ENCODE measurements around the gene GRM2.

GRM2 gene

DNA sequence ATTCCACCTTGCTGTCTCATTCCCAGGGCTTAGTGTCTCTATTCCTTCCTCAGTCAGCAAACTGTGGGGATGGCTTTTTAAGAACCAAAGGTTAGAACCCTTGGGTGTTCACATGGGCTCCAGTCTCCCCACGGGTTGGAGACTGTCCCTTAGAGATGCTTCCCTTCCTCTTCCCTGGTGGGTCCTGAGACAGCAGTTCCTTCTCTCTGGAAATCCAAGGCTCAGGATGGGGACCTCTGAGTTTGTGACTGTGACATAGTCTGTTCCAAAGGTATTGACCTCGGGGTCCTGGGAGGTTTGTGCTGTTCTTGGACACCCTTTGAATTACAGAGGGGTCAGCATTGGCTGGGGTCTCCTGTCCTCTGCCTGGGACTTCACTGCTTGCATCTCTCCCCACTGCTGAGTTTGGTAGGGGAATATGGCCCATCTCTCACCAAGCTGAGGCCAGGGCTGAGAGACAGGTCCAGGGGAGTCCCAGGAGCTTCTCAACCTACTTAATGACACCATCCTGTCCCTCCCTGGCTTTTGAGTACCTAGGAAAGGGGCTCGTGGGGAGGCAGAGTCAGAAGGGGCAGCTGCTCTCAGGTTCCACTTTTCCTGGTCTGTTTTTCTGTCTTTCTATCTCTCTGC, 1.5 kb downstream of the GRM2 start:
- Histone ChIP-seq H3K4me3 (replicated peaks; ENCODE audit: low read depth, low read length) (no peak overlapping the region), H3K27me3 (replicated peaks; ENCODE audit: control insufficient read depth, insufficient read depth, low read length) (no peaks in the 10 kb centered on the region), H3K36me3 (ENCODE audit: control insufficient read depth, insufficient read depth, low read length) (peaks cover 8% of the 10 kb centered on the region; the same call in 1 of the 2 replicates)
- DNase-seq (ENCODE audit: extremely low read depth, insufficient read length), result no peak
- TF ChIP-seq, protein P1, sequence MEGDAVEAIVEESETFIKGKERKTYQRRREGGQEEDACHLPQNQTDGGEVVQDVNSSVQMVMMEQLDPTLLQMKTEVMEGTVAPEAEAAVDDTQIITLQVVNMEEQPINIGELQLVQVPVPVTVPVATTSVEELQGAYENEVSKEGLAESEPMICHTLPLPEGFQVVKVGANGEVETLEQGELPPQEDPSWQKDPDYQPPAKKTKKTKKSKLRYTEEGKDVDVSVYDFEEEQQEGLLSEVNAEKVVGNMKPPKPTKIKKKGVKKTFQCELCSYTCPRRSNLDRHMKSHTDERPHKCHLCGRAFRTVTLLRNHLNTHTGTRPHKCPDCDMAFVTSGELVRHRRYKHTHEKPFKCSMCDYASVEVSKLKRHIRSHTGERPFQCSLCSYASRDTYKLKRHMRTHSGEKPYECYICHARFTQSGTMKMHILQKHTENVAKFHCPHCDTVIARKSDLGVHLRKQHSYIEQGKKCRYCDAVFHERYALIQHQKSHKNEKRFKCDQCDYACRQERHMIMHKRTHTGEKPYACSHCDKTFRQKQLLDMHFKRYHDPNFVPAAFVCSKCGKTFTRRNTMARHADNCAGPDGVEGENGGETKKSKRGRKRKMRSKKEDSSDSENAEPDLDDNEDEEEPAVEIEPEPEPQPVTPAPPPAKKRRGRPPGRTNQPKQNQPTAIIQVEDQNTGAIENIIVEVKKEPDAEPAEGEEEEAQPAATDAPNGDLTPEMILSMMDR (IDR thresholded peaks at IDR 0.05; ENCODE audit: insufficient read depth, low read length, poor library complexity, severe bottlenecking), result no peak

DNA sequence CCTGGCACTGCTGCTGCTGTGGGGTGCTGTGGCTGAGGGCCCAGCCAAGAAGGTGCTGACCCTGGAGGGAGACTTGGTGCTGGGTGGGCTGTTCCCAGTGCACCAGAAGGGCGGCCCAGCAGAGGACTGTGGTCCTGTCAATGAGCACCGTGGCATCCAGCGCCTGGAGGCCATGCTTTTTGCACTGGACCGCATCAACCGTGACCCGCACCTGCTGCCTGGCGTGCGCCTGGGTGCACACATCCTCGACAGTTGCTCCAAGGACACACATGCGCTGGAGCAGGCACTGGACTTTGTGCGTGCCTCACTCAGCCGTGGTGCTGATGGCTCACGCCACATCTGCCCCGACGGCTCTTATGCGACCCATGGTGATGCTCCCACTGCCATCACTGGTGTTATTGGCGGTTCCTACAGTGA, 2.1 kb downstream of the GRM2 start:
- Histone ChIP-seq H3K36me3 (ENCODE audit: control insufficient read depth, insufficient read depth, low read length) (peaks cover 3% of the 10 kb centered on the region; the same call in 1 of the 2 replicates), H3K4me3 (replicated peaks; ENCODE audit: low read depth, low read length) (no peak overlapping the region), H3K27me3 (replicated peaks; ENCODE audit: control insufficient read depth, insufficient read depth, low read length) (no peaks in the 10 kb centered on the region)
- no peak for DNase-seq (ENCODE audit: extremely low read depth, insufficient read length)
- TF ChIP-seq, protein P1 (IDR thresholded peaks at IDR 0.05; ENCODE audit: insufficient read depth, low read length, poor library complexity, severe bottlenecking), result no peak

DNA sequence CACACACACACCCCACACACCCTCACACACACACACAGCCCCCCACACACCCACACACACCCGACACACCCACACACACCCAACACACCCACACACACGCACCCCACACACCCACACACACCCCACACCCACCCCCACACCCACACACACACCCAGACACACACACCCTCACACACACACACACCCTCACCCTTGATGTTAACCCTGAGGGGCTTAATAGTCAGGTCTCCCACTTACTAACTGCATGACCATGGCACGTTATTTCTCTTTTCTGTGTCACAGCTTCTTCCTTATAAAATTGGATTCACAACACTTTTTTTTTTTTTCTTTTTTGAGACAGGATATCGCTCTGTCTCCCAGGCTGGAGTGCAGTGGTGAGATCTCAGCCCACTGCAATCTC, 2.8 kb downstream of the GRM2 start:
- no peaks in the 10 kb centered on the region for H3K27me3 ChIP-seq (replicated peaks; ENCODE audit: control insufficient read depth, insufficient read depth, low read length)
- H3K4me3 ChIP-seq (replicated peaks; ENCODE audit: low read depth, low read length), result no peak overlapping the region
- TF ChIP-seq, protein P1 (IDR thresholded peaks at IDR 0.05; ENCODE audit: insufficient read depth, low read length, poor library complexity, severe bottlenecking), result no peak
- H3K36me3 ChIP-seq (ENCODE audit: control insufficient read depth, insufficient read depth, low read length), result peaks cover 3% of the 10 kb centered on the region; the same call in 1 of the 2 replicates
- DNase-seq (ENCODE audit: extremely low read depth, insufficient read length), result no peak

DNA sequence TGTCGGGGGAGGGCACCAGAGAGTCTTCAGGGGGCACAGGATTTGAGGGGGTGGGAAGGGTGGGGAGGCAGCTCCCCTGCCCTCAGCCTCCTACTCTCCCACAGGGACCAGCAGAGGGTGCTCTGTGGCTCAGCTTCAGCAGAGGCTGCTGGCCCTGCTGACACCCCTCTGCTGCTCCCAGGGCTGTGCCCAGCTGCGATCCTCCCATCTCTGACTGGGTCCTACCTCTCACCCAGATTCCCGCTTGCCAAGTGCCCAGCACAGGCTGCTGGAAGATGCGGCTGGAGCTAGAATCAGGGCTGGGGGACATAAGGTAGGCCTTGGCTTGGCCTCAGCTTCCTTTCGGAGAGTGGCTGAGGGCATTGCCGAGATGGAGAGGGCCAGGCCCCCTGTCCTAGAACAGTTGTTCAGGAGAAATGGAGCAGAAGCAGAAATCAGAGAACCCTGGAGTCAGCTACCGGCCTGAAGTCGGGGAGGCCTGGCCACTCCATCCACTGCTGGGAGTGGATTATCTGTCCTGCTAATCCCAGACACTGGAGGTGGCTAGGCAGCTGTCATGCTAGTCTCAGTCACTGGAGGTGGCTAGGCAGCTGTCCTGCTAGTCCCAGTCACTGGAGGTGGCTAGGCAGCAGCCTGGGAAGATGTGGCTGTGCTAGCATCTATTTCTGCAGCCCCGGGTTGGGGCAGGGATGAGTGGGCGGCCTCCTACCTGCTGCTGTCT, 3.9 kb downstream of the GRM2 start:
- H3K4me3 ChIP-seq (replicated peaks; ENCODE audit: low read depth, low read length), result no peak overlapping the region

DNA sequence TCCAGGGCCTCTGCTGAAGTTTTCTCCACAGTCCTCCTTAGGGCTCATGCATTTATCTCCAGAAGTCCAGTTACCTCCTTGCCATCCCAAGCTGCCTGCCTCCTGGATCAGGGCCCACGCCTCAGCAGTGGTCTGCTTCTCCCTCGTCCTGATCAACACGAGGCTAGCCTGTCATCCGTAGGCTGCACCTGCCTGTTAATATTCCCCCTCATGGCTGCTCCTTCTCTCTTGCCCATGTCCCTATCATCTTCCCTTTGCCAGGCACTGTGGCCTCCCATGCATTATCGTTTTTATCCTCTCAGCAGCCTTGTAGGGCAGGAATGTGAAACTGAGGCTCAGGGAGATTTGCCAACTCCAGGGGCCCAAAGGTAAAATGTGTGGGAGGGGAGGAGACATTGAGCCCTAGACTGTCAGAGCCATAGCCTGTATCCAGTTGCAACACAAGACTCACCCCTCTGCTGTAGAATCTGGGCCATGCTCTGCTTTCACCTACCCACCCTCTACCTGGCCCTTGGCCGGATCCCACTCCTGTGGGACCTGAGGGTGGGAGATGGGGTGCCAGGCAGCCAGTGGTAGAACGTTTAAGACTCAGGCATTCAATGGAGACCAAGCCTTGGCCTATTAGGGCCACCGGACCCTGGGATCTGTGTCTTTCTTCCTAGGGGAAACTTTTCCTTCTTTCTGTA, 4.6 kb downstream of the GRM2 start:
- no peaks in the 10 kb centered on the region for H3K36me3 ChIP-seq (ENCODE audit: control insufficient read depth, insufficient read depth, low read length)
- no peak overlapping the region for H3K4me3 ChIP-seq (replicated peaks; ENCODE audit: low read depth, low read length)
- TF ChIP-seq, protein P1 (IDR thresholded peaks at IDR 0.05; ENCODE audit: insufficient read depth, low read length, poor library complexity, severe bottlenecking), result no peak
- no peak for DNase-seq (ENCODE audit: extremely low read depth, insufficient read length)
- H3K27me3 ChIP-seq (replicated peaks; ENCODE audit: control insufficient read depth, insufficient read depth, low read length), result no peaks in the 10 kb centered on the region

More for the DNA sequence above, 3.9 kb downstream of the GRM2 start:
- DNase-seq (ENCODE audit: extremely low read depth, insufficient read length), result no peak
- Histone ChIP-seq H3K27me3 (replicated peaks; ENCODE audit: control insufficient read depth, insufficient read depth, low read length) (no peaks in the 10 kb centered on the region), H3K36me3 (ENCODE audit: control insufficient read depth, insufficient read depth, low read length) (peaks cover 3% of the 10 kb centered on the region; the same call in 1 of the 2 replicates)
- TF ChIP-seq, protein P1 (IDR thresholded peaks at IDR 0.05; ENCODE audit: insufficient read depth, low read length, poor library complexity, severe bottlenecking), result peak; percentile 37

Measured in GM06990 (cell line).